Panc1 (cell line): Measurements from ENCODE around the gene SETD1B. TPM values are rescaled to one million over a fixed set of nuclear protein-coding genes. Genes with fewer than 3 reads are reported as not detected.
A peak's percentile ranks its signal among the peaks of the same experiment; 100 is the strongest.

ENCODE experiments used
- ATAC-seq: fragments of 200-7000 bp; cut with Tn5 transposase; 2 replicates; pipeline ENCODE4 v1.9.1; 2020; ENCODE audit warnings: mild to moderate bottlenecking, moderate library complexity
- BruUV-seq: library from RNA; stranded (reverse); fragments of 400-500 nt; replicated peaks from 2 replicates; lab custom pipeline; 2021; lab: Mats Ljungman, UMichigan
- CTCF ChIA-PET: fragments of 300-600 bp; sonication (Branson Sonifier 250); formaldehyde crosslinking; loops from one replicate; lab custom pipeline; 2022; ENCODE audit warnings: antibody characterized with exemption; lab: Charles Lee
- POLR2A ChIA-PET: fragments of 300-600 bp; sonication (Branson Sonifier 250); formaldehyde crosslinking; loops from one replicate; lab custom pipeline; 2022; ENCODE audit warnings: antibody characterized with exemption; lab: Charles Lee
- DNase-seq: peaks from one replicate; pipeline ENCODE4 v3.0.0-alpha.2; 2010; ENCODE audit warnings: low read depth, low spot score
- H3K27ac ChIP-seq: 2 replicates; pipeline ENCODE4 v1.5.1; 2011; ENCODE audit warnings: mild to moderate bottlenecking, low read length, inconsistent platforms
- H3K27me3 ChIP-seq: fragments of 200-500 bp; sonication (Bioruptor generic); 2 replicates; pipeline ENCODE4 v1.6.0; 2014; ENCODE audit warnings: low read length, inconsistent platforms; ENCODE audit not compliant: control insufficient read depth, insufficient read depth
- H3K36me3 ChIP-seq: fragments of 200-500 bp; sonication (Bioruptor generic); 2 replicates; pipeline ENCODE4 v1.5.1; 2014; ENCODE audit warnings: inconsistent platforms, mild to moderate bottlenecking, low read length, moderate library complexity; ENCODE audit not compliant: control insufficient read depth, insufficient read depth
- H3K4me1 ChIP-seq: 2 replicates; pipeline ENCODE4 v1.5.1; 2011; ENCODE audit warnings: inconsistent platforms, mild to moderate bottlenecking, low read length, moderate library complexity; ENCODE audit not compliant: control insufficient read depth, insufficient read depth
- H3K4me3 ChIP-seq, 2 experiments: 2 replicates each; pipeline ENCODE4 v1.5.1; 2011 to 2012; ENCODE audit warnings: low read depth in 2 of 2, low read length in 2 of 2, mild to moderate bottlenecking in 2 of 2, inconsistent platforms in 1 of 2, moderate library complexity in 1 of 2
- H3K9me3 ChIP-seq: fragments of 200-500 bp; sonication (Bioruptor generic); 2 replicates; pipeline ENCODE4 v1.5.1; 2014; ENCODE audit warnings: low read depth, mild to moderate bottlenecking, inconsistent platforms, low read length, moderate library complexity; ENCODE audit not compliant: control insufficient read depth, insufficient read depth
- CTCF ChIP-seq: fragments of 450-650 bp; IDR thresholded peaks from 2 replicates; pipeline ENCODE4 v1.5.1; 2017; ENCODE audit warnings: mild to moderate bottlenecking
- POLR2AphosphoS5 ChIP-seq: IDR thresholded peaks from 2 replicates; pipeline ENCODE4 v1.6.1; 2012; ENCODE audit warnings: mild to moderate bottlenecking, low read depth, low read length, moderate library complexity
- REST ChIP-seq, 2 experiments: IDR thresholded peaks; 2 replicates each; pipeline ENCODE4 v1.6.1; 2011 to 2012; ENCODE audit warnings: low read depth in 2 of 2, control low read depth in 1 of 2, low read length in 1 of 2, mild to moderate bottlenecking in 1 of 2, moderate library complexity in 1 of 2; ENCODE audit not compliant: insufficient read depth in 1 of 2
- SIN3A ChIP-seq: IDR thresholded peaks from 2 replicates; pipeline ENCODE4 v1.6.1; 2012; ENCODE audit warnings: low read depth, mild to moderate bottlenecking, low read length, moderate library complexity, borderline replicate concordance; ENCODE audit not compliant: insufficient read depth
- TCF7L2 ChIP-seq: IDR thresholded peaks from 2 replicates; pipeline ENCODE4 v1.6.1; 2011; ENCODE audit warnings: mild to moderate bottlenecking, low read depth, low read length, inconsistent platforms
- in situ Hi-C: cut with HindIII; loops from 2 replicates; pipeline ENCODE4 v1.10.0; 2016; ENCODE audit warnings: low sequenced_read_pairs, low pct_unique_long_range_greater_than_20kb
- intact Hi-C: fragments of 100-400 bp; cut with micrococcal nuclease; formaldehyde crosslinking; loops from one replicate; pipeline ENCODE4 v1.10.0; 2022; ENCODE audit not compliant: unreplicated experiment
- total RNA-seq: library from RNA; stranded (reverse); gene quantifications from one replicate; pipeline ENCODE4 v1.2.1, GENCODE V29; 2021; ENCODE audit not compliant: unreplicated experiment

The SETD1B gene
- total RNA-seq, 1 experiment from 2014 or later, result 31.2 TPM

GRCh38 chr12:121780429-121780828 is 23.4 kb upstream of the SETD1B start:
- Histone ChIP-seq H3K27ac (no peak overlapping the region), H3K4me1 (peaks cover 40% of the 10 kb centered on the region), H3K36me3 (peaks cover 4% of the 10 kb centered on the region), H3K4me3 (no peak overlapping the region), H3K9me3 (no peaks in the 10 kb centered on the region), H3K27me3 (no peaks in the 10 kb centered on the region)
- no TSS peak for BruUV-seq
- ChIA-PET POLR2A (interaction anchor here (0.6 kb wide), 1 partner anchor 90 kb away, joined by 7 read pairs; no protein-coding TSS in a partner anchor), CTCF (interaction anchor here (2.9 kb wide), 1 partner anchor 13 kb away, joined by 18 read pairs; the partner anchor contains the start of gene RHOF)
- in situ Hi-C loops (no loop called here), intact Hi-C loops (no loop called here)
- TF ChIP-seq REST (IDR thresholded peaks at IDR 0.05; ENCODE audit: insufficient read depth in 1 of 2, low read depth in 2 of 2, low read length in 1 of 2) (no peak), CTCF (no peak), POLR2AphosphoS5 (no peak), SIN3A (no peak), TCF7L2 (no peak)
- DNase-seq, result no peak
- ATAC-seq, result no peak

- ChIA-PET POLR2A (interaction anchor here (0.6 to 0.7 kb wide), 2 partner anchors 15 to 84 kb away, joined by 3 to 8 read pairs; no protein-coding TSS in a partner anchor), CTCF (interaction anchor here (0.6 to 2.9 kb wide), 4 partner anchors 12 to 90 kb away, joined by 3 to 18 read pairs (median 3); partner anchors contain the start of gene RHOF)
- Histone ChIP-seq H3K4me1 (peaks cover 35% of the 10 kb centered on the region), H3K36me3 (peaks cover 4% of the 10 kb centered on the region), H3K9me3 (no peaks in the 10 kb centered on the region), H3K27me3 (no peaks in the 10 kb centered on the region), H3K4me3 (no peak overlapping the region), H3K27ac (peak overlapping the region; percentile 73)
- DNase-seq, result no peak
- intact Hi-C loops (no loop called here), in situ Hi-C loops (no loop called here)
- BruUV-seq, result no TSS peak
- no peak for TF ChIP-seq TCF7L2
- TF ChIP-seq POLR2AphosphoS5, result no peak; the same call in 1 of the 2 replicates
- TF ChIP-seq SIN3A, result no peak
- no peak for TF ChIP-seq CTCF
- no peak for TF ChIP-seq REST (IDR thresholded peaks at IDR 0.05; ENCODE audit: insufficient read depth in 1 of 2, low read depth in 2 of 2, low read length in 1 of 2)
- ATAC-seq, result no peak
Measured at GRCh38 chr12:121781484-121781997, 22.3 kb upstream of the SETD1B start.
